Body of pancreas (tissue), 4 donors: Measurements from ENCODE around the gene TFCP2L1. TPM values are rescaled to one million over a fixed set of nuclear protein-coding genes. Genes with fewer than 3 reads are reported as not detected.

Experiments used
- ATAC-seq: fragments of 150-250 bp; one replicate; pipeline ENCODE4 v1.9.1; 2016
- DNase-seq, 4 donors: peaks; one replicate each; pipeline ENCODE4 v3.0.0-alpha.2; 2019
- H3K27ac ChIP-seq, 4 donors: fragments of 200-600 bp; sonication (generic); 1 replicate in 3 of 4; 2 replicates in 1 of 4; pipeline versions ENCODE4 v1.5.1 to v1.6.1; 2016 to 2019; ENCODE audit warnings: mild to moderate bottlenecking in 1 of 4, mixed read lengths in 1 of 4, moderate library complexity in 1 of 4
- H3K27me3 ChIP-seq, 2 donors: fragments of 200-600 bp; sonication (generic); one replicate each; pipeline ENCODE4 v1.6.0; 2016; ENCODE audit warnings: mild to moderate bottlenecking in 1 of 2
- H3K36me3 ChIP-seq, 2 donors: fragments of 200-600 bp; sonication (generic); replicated peaks in 1 of 2; 2 replicates each; pipeline ENCODE4 v1.5.1; 2016; ENCODE audit warnings: low read depth in 2 of 2; ENCODE audit not compliant: insufficient read depth in 1 of 2
- H3K4me1 ChIP-seq: fragments of 200-600 bp; sonication (generic); one replicate; pipeline ENCODE4 v1.6.0; 2016
- H3K4me3 ChIP-seq, 2 donors: fragments of 200-600 bp; sonication (generic); 1 replicate in 1 of 2; 2 replicates in 1 of 2; pipeline ENCODE4 v1.5.1; 2016 to 2019
- H3K9me3 ChIP-seq, 3 donors: fragments of 200-600 bp; sonication (generic); 1 replicate in 2 of 3; 2 replicates in 1 of 3; pipeline ENCODE4 v1.5.1; 2016
- CTCF ChIP-seq, 7 experiments: fragments of 450-650 bp in 4 of 7; fragments of 200-600 bp in 3 of 7; sonication (generic) in 3 of 7; IDR thresholded peaks; one replicate each; pipeline ENCODE4 v1.5.1; 2016 to 2019; ENCODE audit warnings: antibody characterized with exemption in 7 of 7
- POLR2A ChIP-seq, 3 donors: fragments of 450-650 bp; IDR thresholded peaks; one replicate each; pipeline ENCODE4 v1.6.1; 2016; ENCODE audit warnings: antibody characterized with exemption in 3 of 3, mild to moderate bottlenecking in 2 of 3
- WGBS, 2 donors: methylation state at CpG; one replicate each; pipeline ENCODE4 v1.1.5; 2017; 5-methylcytosine and 5-hydroxymethylcytosine counted together
- intact Hi-C: fragments of 100-400 bp; cut with DNase I; formaldehyde crosslinking; loops from one replicate; pipeline ENCODE4 v1.15.1; 2023
- total RNA-seq, 2 donors: library from RNA; depleted of rRNA; stranded (reverse); fragments of >200 nt; gene quantifications; one replicate each; pipeline ENCODE4 v1.1.0, GENCODE V29; 2016

Gene TFCP2L1
- total RNA-seq, 2 donors from 2014 or later: 4.6 to 8.3 TPM

- DNase-seq (no peak), ATAC-seq (no peak)
- Histone ChIP-seq H3K27me3 (no peaks in the 10 kb centered on the region), H3K4me3 (no peak overlapping the region), H3K36me3 (peaks cover 0 to 2% of the 10 kb centered on the region in 2 donors), H3K27ac (no peak overlapping the region), H3K9me3 (no peaks in the 10 kb centered on the region), H3K4me1 (no peaks in the 10 kb centered on the region)
- TF ChIP-seq CTCF (IDR thresholded peaks at IDR 0.05) (no peak), POLR2A (IDR thresholded peaks at IDR 0.05) (no peak)
- WGBS, 2 donors: 87 to 92% methylated on average over 10 to 12 of the region's 13 CpGs
- intact Hi-C loops: no loop called here
These were observed 39.7 kb downstream of the TFCP2L1 start for GRCh38 chr2:121245120-121245820.

DNA sequence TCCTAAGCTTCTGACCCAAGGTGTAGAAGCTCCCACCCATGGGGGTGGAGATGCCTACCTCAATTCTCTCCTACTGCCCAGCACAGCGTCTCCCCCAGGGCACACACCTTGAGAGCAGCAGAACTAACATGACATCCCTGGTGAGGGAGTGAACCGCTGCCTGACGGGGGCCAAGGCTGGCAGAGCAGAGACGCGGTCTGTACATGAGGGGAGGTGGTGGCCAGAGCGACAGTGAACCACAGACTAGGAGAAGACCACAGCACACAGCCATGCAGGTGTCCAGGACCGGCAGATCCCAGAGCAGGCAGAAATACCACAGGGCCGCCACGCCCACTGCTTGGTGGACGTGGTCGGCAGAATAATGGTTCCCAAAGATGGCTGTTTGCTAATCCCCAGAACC lies 40.4 kb downstream of the TFCP2L1 start:
- Histone ChIP-seq H3K36me3 (peaks cover 0 to 2% of the 10 kb centered on the region in 2 donors), H3K4me3 (no peak overlapping the region), H3K27me3 (no peaks in the 10 kb centered on the region), H3K27ac (no peak overlapping the region), H3K4me1 (no peaks in the 10 kb centered on the region), H3K9me3 (no peaks in the 10 kb centered on the region)
- WGBS, 2 donors: 93 to 98% methylated on average over 10 to 11 of the region's 11 CpGs
- intact Hi-C loops: no loop called here
- no peak for ATAC-seq
- no peak for DNase-seq
- TF ChIP-seq POLR2A (IDR thresholded peaks at IDR 0.05) (no peak), CTCF (IDR thresholded peaks at IDR 0.05) (no peak)

- DNase-seq (no peak), ATAC-seq (no peak)
- 91% methylated on average over 7 to 16 of the region's 16 CpGs for WGBS, 2 donors
- Histone ChIP-seq H3K27me3 (no peaks in the 10 kb centered on the region), H3K9me3 (no peaks in the 10 kb centered on the region), H3K27ac (no peak overlapping the region), H3K36me3 (peaks cover 0 to 2% of the 10 kb centered on the region in 2 donors), H3K4me3 (no peak overlapping the region), H3K4me1 (no peaks in the 10 kb centered on the region)
- intact Hi-C loops: no loop called here
- no peak for TF ChIP-seq POLR2A (IDR thresholded peaks at IDR 0.05)
- TF ChIP-seq CTCF (IDR thresholded peaks at IDR 0.05): no peak
These were observed 41.1 kb downstream of the TFCP2L1 start for GRCh38 chr2:121243821-121244460.

DNA sequence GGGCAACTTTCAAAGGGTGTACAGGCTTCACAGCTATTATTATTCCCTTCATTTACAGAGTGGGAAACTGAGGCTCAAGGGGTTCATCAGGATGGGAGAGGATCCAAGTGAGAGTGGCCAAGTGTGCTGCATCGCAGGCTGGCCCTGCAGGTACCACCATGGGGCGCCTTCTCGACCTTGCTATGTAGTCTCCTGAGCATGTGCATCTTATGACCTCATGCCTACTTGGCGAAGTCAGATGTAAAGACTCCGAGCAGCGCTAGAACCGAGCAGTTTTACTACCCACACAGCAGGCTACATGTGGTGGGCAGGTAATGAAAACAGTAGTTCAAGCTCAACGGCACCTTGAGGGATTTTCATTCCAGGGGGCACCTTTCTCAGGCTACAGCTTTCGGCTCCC lies 42.0 kb downstream of the TFCP2L1 start:
- no peak for TF ChIP-seq CTCF (IDR thresholded peaks at IDR 0.05)
- no peak for TF ChIP-seq POLR2A (IDR thresholded peaks at IDR 0.05)
- Histone ChIP-seq H3K27ac (no peak overlapping the region), H3K4me1 (no peaks in the 10 kb centered on the region), H3K4me3 (no peak overlapping the region), H3K27me3 (no peaks in the 10 kb centered on the region), H3K36me3 (peaks cover 0 to 2% of the 10 kb centered on the region in 2 donors), H3K9me3 (no peaks in the 10 kb centered on the region)
- intact Hi-C loops: no loop called here
- WGBS, 2 donors: 90 to 95% methylated on average over 6 to 9 of the region's 9 CpGs
- ATAC-seq (no peak), DNase-seq (no peak)
